ENCODE data around the gene NTF4.

- no peak for TF ChIP-seq CTCF (IDR thresholded peaks at IDR 0.05; ENCODE audit: insufficient read depth, low read depth, low read length)
- no peak for TF ChIP-seq EZH2 (IDR thresholded peaks at IDR 0.05; ENCODE audit: insufficient read depth, low read length)
Measured at GRCh38 chr19:49019242-49019932, 45.2 kb downstream of the NTF4 start.

All from astrocyte (in vitro differentiated cells and primary cell).